DOHH2 (cell line): ENCODE data around the gene SPATA13.

Experiments used
- H3F3A ChIP-seq: fragments of 200-600 bp; sonication (generic), shearing (Covaris generic); 2 replicates; pipeline ENCODE4 v1.6.0; 2016; ENCODE audit warnings: antibody characterized with exemption, mild to moderate bottlenecking; ENCODE audit not compliant: control insufficient read depth, insufficient read depth
- H3K27ac ChIP-seq: fragments of 200-600 bp; sonication (generic); 2 replicates; pipeline ENCODE4 v1.5.1; 2014; ENCODE audit warnings: low read depth, mild to moderate bottlenecking, low read length, moderate library complexity
- H3K27me3 ChIP-seq: fragments of 200-600 bp; sonication (generic); 2 replicates; pipeline ENCODE4 v1.6.1; 2014; ENCODE audit warnings: mild to moderate bottlenecking, low read length, mixed read lengths; ENCODE audit not compliant: control insufficient read depth
- H3K36me3 ChIP-seq: fragments of 200-600 bp; sonication (generic); 2 replicates; pipeline ENCODE4 v1.6.1; 2014; ENCODE audit warnings: mild to moderate bottlenecking, low read length, moderate library complexity, mixed read lengths; ENCODE audit not compliant: control insufficient read depth
- H3K4me1 ChIP-seq: fragments of 200-600 bp; sonication (generic); 2 replicates; pipeline ENCODE4 v1.6.1; 2014; ENCODE audit warnings: mild to moderate bottlenecking, low read length, mixed read lengths; ENCODE audit not compliant: control insufficient read depth
- H3K4me2 ChIP-seq: fragments of 200-600 bp; sonication (generic); 2 replicates; pipeline ENCODE4 v1.6.0; 2014; ENCODE audit warnings: mild to moderate bottlenecking, low read length, moderate library complexity
- H3K4me3 ChIP-seq: fragments of 200-600 bp; sonication (generic); 2 replicates; pipeline ENCODE4 v1.5.1; 2014; ENCODE audit warnings: mild to moderate bottlenecking, low read length, mixed read lengths
- H3K79me2 ChIP-seq: fragments of 200-600 bp; sonication (generic); 2 replicates; pipeline ENCODE4 v1.6.1; 2014; ENCODE audit warnings: mild to moderate bottlenecking, low read length, mixed read lengths; ENCODE audit not compliant: control insufficient read depth
- H3K9me2 ChIP-seq: fragments of 200-600 bp; sonication (generic); replicated peaks from 2 replicates; pipeline ENCODE4 v1.6.1; 2014; ENCODE audit warnings: mild to moderate bottlenecking, low read length, mixed read lengths; ENCODE audit not compliant: control insufficient read depth
- H3K9me3 ChIP-seq: fragments of 200-600 bp; sonication (generic); 2 replicates; pipeline ENCODE4 v1.6.1; 2014; ENCODE audit warnings: antibody characterized with exemption, low read length, mixed read lengths; ENCODE audit not compliant: control insufficient read depth, insufficient read depth
- H4K20me1 ChIP-seq: fragments of 200-600 bp; sonication (generic); 2 replicates; pipeline ENCODE4 v1.6.0; 2014; ENCODE audit warnings: low read depth, mild to moderate bottlenecking, antibody characterized with exemption, low read length, moderate library complexity; ENCODE audit not compliant: control insufficient read depth, insufficient read depth
- CTCF ChIP-seq: fragments of 200-600 bp; sonication (generic); IDR thresholded peaks from one replicate; pipeline ENCODE4 v1.5.1; 2014; ENCODE audit warnings: antibody characterized with exemption, mild to moderate bottlenecking, low read depth, low read length; ENCODE audit not compliant: poor library complexity, severe bottlenecking
- EZH2phosphoT487 ChIP-seq: fragments of 200-600 bp; sonication (generic); IDR thresholded peaks from 2 replicates; pipeline ENCODE4 v1.6.1; 2017; ENCODE audit warnings: borderline replicate concordance, mild to moderate bottlenecking, antibody characterized with exemption, low read length, moderate library complexity, mixed read lengths

Gene SPATA13

GRCh38 chr13:24271231-24271600, 110.7 kb downstream of the SPATA13 start:
- peaks cover 4% of the 10 kb centered on the region; the same call in 1 of the 2 replicates for H3K27me3 ChIP-seq
- H3F3A ChIP-seq, result no peaks in the 10 kb centered on the region
- H3K27ac ChIP-seq, result no peak overlapping the region
- no peaks in the 10 kb centered on the region for H3K9me2 ChIP-seq
- no peaks in the 10 kb centered on the region for H3K9me3 ChIP-seq
- no peaks in the 10 kb centered on the region for H3K79me2 ChIP-seq
- H4K20me1 ChIP-seq, result no peaks in the 10 kb centered on the region
- no peak overlapping the region for H3K4me3 ChIP-seq
- no peaks in the 10 kb centered on the region for H3K36me3 ChIP-seq
- TF ChIP-seq EZH2phosphoT487, result no peak
- no peak for TF ChIP-seq CTCF
- H3K4me1 ChIP-seq, result peaks cover 40% of the 10 kb centered on the region
- peak overlapping the region; percentile 39 for H3K4me2 ChIP-seq

DNA sequence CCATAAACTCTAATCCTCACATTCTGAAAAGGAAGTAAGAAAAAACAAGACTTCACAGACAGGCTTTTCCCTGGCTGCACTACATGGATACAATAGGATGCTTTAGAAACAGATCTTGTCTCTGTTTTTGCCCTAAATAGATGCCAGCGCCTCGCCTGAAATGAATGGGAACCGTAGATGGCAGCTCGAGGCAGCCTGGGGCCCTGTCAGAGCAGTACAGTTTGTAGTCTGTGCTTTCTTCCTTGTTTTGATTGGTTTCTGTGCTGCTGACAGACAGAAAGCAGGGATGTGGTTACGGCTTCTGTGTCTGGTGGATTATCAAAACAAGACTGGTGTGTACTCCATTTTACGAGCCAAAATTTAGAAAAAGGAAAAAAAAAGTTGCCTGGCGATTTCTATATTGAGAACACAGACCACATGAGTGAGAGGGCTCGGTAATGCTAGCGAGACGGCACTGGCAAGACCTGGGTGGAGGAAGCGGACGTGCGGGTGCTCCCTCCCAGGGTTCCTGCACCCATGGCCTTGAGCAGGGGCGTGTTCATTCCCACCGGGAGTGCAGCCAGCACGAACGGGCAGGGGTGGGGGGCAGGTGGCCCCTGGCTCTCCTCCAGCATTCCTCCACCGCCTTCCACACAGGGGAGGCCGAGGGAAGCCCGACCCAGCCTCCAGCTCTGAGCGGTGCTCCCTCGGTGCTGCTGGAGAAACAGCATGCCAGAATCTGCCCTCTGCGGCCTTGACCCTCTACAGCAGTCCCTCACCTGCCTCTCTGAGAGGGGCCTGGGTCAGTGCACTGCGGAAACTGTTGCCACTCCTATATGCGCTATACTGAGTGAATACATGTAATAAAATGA, 111.3 kb downstream of the SPATA13 start:
- Histone ChIP-seq H3K36me3 (no peaks in the 10 kb centered on the region), H3K4me1 (peaks cover 40% of the 10 kb centered on the region), H3K27ac (no peak overlapping the region), H3K27me3 (peaks cover 4% of the 10 kb centered on the region; the same call in 1 of the 2 replicates), H3F3A (no peaks in the 10 kb centered on the region), H3K9me3 (no peaks in the 10 kb centered on the region), H4K20me1 (no peaks in the 10 kb centered on the region), H3K4me2 (peak overlapping the region; percentile 39), H3K9me2 (no peaks in the 10 kb centered on the region), H3K79me2 (no peaks in the 10 kb centered on the region), H3K4me3 (no peak overlapping the region)
- TF ChIP-seq CTCF, result no peak
- no peak for TF ChIP-seq EZH2phosphoT487

- TF ChIP-seq CTCF (no peak), EZH2phosphoT487 (no peak)
- Histone ChIP-seq H3K9me3 (no peaks in the 10 kb centered on the region), H4K20me1 (no peaks in the 10 kb centered on the region), H3K79me2 (no peaks in the 10 kb centered on the region), H3K27me3 (peaks cover 4% of the 10 kb centered on the region; the same call in 1 of the 2 replicates), H3F3A (no peaks in the 10 kb centered on the region), H3K9me2 (no peaks in the 10 kb centered on the region), H3K36me3 (no peaks in the 10 kb centered on the region), H3K4me2 (no peak overlapping the region; the same call in 1 of the 2 replicates), H3K4me1 (peaks cover 40% of the 10 kb centered on the region), H3K27ac (no peak overlapping the region), H3K4me3 (no peak overlapping the region)
Observed at GRCh38 chr13:24272452-24273161, 112.1 kb downstream of the SPATA13 start.
